HG03378 (cell line): ENCODE measurements around the gene PAGE4.
A peak's percentile ranks its signal among the peaks of the same experiment; 100 is the strongest.

ENCODE experiments used
- ATAC-seq: cut with Tn5 transposase; IDR thresholded peaks from one replicate; pipeline ENCODE4 v1.9.1; 2021; ENCODE audit warnings: mild to moderate bottlenecking, moderate library complexity; ENCODE audit not compliant: unreplicated experiment

Gene PAGE4, protein sequence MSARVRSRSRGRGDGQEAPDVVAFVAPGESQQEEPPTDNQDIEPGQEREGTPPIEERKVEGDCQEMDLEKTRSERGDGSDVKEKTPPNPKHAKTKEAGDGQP

GRCh38 chrX:49829016-49829415 lies at the start of gene PAGE4:
Gene PAGE4 (plus strand): TSS chrX:49829303. CDS start chrX:49830429, 1,126 bp downstream.
- no peak for ATAC-seq

GRCh38 chrX:49784747-49785280 lies 44.3 kb upstream of the PAGE4 start:
- ATAC-seq, result no peak

DNA sequence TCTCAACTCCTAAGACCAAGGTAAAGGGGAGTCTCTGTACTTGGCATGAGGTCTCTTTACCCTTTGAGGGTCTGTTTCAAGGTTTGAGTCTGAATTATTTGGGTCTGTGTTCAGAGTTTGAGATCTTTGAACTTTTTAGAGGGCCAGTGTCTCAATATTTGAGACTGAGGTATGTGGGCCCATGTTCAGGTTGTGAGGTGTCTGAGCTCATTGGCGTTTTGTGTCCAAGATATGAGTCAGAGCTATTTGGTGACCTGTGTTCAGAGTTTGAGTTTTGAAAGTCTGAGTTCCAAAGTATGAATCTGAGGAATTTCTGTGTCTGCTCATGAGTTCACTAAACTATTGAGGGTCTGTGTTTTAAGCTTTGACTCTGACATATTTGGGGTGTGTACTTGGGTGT lies 36.7 kb upstream of the PAGE4 start:
- no peak for ATAC-seq

- no peak for ATAC-seq
These were observed 35.4 kb upstream of the PAGE4 start for GRCh38 chrX:49793686-49794085.

DNA sequence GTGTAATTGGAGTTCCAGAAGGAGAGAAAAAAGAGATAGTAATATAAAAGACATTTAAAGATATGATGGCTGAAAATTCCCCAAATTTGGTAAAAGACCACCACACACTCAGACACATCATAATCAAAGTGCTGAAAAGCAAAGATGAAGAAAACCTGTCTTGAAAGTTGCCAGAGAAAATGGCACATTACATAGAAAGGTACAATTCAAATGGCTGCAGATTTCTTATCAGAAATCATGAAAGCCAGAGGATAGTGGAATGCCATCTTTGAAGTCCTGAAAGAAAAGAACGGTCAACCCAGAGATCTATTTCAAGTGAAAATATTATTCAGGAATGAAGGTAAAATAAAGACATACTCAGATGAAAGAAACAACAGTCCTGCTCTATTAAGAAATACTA lies 29.3 kb upstream of the PAGE4 start:
- ATAC-seq, result no peak

DNA sequence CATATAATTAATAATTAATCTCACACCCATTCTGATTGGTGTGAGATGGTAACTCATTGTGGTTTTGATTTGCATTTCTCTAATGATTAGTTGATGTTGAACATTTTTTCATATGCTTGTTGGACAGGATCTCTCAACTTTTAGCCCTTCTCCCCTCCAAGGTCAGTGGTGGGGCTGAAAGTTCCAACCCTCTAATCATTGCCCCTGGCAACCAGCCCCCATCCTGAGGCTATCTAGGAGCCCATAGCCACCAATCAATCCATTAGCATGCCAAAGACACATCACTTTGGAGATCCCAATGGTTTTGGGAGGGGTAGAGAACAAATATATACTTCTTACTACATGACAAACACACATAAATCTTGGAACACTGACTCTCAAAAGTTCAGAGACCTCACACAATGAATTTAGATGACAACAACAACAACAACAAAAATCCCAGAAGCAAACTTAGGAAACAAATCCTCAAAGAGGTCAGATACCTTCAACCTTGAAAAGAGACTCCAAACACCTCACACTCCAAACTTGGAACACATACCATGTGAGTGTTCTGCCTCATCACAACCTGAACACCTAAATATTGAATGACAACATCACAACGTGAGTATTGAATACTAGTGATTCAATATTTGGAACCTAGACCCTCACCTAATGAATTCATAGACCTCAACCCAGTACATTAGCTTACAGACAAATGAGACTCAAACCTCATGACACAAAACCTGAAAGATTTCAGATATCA lies 19.0 kb upstream of the PAGE4 start:
- ATAC-seq, result no peak

DNA sequence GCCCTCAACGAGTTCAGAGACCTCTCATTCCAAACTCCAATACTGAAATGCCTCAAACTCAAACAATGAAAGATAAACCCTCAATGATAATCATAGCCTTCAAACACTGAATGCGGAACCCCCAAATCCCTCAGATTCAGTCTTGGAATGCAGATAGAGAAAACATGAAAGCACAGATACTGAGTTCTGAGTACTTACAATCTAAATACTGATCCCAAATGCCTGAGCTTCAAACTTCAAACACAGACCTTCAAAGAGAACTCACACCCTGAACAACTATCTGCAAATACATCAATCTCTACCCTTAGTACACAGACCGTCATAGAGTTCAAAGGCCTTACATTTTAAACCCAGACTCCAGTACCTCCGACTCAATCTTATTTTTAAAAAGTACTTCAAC lies 16.9 kb upstream of the PAGE4 start:
- no peak for ATAC-seq

- ATAC-seq, result no peak
These were observed 12.7 kb upstream of the PAGE4 start for GRCh38 chrX:49816435-49816834.

GRCh38 chrX:49838374-49838773 lies 9.3 kb downstream of the PAGE4 start:
- ATAC-seq, result peak; percentile 58

DNA sequence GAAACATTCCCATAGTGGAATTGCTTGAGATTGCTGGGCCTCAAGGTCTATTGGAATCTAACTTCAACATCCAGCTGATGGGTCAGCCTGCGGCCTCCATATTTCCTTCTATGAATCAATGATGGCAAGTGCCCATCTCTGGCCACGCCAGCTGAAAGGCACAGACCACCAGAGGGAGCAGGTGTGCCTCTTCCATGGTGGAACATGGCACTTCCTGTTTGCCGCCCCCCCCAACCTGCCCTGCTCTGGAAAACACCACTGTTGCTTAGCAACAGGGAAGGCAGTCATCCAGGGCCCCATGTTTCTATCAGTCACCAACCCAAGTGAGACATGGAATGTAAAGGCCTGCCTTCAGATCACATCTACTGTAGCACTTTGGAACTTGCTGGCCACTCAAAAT lies 11.6 kb downstream of the PAGE4 start:
- no peak for ATAC-seq

DNA sequence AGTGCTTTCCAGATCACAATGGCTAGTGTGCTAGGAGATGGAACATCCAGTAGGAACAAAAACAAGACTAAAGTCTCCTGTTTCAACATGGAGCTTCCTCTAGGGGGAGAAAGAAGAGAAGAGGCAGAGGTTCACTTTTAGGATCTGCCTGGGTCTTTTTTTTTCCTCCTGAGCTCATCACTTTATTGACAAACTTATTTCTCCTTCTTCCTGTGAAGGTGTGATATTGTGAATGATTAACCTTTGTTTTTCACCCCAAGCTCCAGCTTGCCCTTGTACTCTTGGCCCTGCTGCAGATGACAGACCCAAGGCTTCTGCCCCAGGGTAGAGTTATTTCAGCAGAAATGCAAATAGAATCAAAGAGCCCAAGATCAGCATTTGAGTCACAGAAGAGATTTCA lies 13.5 kb downstream of the PAGE4 start:
- ATAC-seq, result no peak

- no peak for ATAC-seq
These were observed 15.5 kb downstream of the PAGE4 start for GRCh38 chrX:49844611-49845010.

GRCh38 chrX:49845701-49846403 lies 16.7 kb downstream of the PAGE4 start:
- peak; percentile 77 for ATAC-seq

GRCh38 chrX:49846522-49846921 lies 17.4 kb downstream of the PAGE4 start:
- ATAC-seq, result no peak

DNA sequence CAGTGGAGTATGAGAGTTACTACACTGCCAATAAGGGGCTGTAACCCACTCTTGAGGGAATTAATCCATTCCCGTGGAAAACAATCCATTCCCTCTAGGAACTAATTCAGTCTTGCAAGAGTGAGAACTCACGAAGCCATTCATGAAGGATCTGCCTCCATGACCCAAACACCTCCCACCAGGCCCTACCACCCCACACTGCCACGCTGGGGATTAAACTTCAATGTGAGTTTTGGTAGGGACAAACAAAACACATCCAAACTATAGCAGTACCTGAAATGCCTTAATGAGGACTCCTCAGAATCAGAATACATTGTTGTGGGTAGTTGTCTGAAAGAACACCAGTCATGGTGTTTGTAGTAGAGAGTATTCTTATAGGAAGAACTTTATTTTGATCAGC lies 19.2 kb downstream of the PAGE4 start:
- ATAC-seq, result no peak

- no peak for ATAC-seq
These were observed 20.9 kb downstream of the PAGE4 start for GRCh38 chrX:49850028-49850427.

DNA sequence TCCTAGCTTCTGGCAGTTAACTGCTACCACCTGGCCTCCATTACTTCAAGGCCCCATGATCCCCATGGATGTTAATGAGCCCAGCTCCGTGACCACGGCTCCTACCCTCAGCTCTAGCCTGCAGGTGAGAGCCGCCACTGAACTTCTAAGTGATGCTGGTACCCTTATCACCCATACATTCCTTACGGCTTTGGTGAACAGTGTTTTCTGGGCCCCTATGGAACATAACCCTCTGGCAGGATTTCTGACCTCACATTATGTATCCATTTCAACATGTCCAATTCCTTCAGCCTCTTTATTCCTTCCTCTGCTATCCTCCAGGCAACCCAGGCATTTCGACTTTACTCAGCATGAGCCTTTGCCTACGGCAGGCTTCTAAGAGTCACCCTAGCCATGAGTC lies 24.6 kb downstream of the PAGE4 start:
- ATAC-seq, result no peak

DNA sequence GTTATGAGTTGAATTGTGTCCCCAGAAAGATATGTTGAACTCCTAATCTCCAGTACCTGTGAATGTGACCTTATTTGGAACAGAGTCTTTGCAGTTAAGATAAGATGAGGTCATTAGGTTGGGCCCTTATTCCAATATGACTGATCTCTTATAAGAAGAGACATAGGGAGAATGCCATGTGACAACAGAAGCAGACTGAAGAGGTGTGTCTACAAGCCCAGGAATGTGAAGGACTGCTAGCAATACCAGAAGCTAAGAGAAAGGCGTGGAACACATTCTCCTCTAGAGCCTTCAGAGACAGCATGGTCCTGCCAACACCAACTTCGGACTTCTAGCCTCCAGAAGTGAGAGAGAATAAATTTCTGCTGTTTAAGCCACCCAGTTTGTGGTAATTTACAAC lies 27.7 kb downstream of the PAGE4 start:
- no peak for ATAC-seq

DNA sequence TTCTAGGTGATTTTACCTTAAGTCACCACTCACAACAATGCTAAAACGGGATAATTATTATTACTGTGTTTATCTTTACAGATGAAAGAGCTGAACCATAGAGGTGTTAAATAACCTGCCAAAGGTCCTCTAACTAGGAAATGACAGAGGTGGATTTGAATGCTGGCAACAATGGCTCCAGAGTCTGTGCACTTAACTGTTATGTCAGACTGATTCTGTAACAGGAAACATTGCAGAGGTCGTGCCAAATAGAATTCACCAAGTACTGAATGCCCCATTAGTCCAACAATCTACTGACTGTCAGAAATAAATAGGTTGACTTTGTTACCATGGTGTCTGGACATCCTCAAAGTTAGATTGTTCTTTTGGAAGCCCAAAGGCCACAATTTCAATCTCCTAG lies 29.2 kb downstream of the PAGE4 start:
- ATAC-seq, result no peak

DNA sequence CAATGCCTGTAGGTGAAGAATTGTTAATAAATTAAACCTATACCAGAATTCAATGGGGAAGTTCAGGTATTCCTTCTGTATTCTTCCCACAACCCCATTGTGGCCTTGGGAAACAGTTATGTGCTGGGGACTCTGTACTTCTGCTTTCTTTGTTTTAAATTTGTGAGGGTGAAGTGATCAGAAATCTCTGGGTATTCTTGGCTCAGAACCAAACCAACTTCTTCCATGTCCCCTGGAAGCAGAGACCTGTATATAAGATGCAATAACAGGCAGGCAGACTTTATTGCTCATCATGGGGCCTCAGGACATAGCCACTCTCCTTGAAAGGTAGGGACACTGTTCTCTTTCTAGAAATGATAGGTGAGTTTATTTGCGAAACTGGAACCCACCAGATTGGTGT lies 30.4 kb downstream of the PAGE4 start:
- no peak for ATAC-seq

DNA sequence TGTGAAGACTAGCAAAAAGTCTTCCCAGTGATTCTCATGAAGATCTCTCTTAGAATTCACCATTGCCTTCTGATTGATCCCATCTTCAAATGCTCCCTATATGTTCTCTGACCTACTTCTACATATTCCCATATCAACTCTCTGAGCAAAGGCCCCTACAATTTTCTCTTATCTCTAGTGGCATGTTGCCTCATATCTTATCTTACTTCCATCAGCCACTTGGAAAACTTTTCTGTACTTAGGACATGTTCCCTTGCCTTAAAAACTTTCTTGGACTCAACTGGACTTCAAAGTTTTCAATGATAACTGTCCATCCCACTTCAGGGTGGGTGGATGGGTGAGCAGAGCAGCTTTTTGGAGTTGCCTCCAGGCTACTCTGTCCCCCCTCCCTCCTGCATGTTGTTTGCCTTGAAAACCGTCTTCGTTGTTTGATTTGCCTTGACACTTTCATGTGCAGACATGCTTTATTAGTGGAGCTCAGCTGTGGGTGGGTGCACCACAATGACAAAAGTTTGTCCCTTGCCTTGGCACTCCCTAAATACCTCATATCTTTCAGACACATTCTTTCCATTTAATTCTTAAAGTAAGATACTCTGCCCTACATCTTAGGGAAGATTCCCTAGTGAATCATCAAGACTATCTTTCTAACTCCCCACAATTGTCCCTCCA lies 31.9 kb downstream of the PAGE4 start:
- no peak for ATAC-seq

DNA sequence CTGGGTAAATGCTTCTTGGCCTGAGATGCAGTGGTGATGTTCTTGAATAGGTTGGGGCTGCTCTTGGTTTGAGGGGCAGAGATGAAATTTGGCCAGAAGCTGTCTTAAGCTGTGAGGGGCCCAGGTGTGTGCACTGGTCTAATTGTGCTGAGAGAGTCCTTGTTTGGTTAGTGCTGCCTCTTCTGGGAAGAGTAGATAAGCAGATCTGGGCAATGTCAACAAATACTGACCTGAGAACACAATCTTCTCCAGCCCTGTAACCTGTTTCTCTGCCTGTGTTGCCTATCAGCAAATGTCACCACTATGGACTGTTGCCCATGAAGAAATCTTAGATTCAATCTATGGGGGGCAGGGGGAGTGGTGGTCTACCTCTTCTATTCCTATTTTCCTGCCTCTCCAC lies 33.0 kb downstream of the PAGE4 start:
- ATAC-seq, result no peak
